GM12878 (cell line): ENCODE measurements around the gene YWHAQ. TPM values are rescaled to one million over a fixed set of nuclear protein-coding genes. Genes with fewer than 3 reads are reported as not detected.

Source experiments
- CHD1 ChIP-seq: IDR thresholded peaks from 2 replicates; pipeline ENCODE4 v1.6.1; 2012; ENCODE audit warnings: low read depth, low read length, improper control_type of control experiment
- CREB1 ChIP-seq: IDR thresholded peaks from 2 replicates; pipeline ENCODE4 v1.6.1; 2012; ENCODE audit warnings: low read depth, mild to moderate bottlenecking, inconsistent platforms
- EZH2 ChIP-seq: IDR thresholded peaks from 2 replicates; pipeline ENCODE4 v1.6.1; 2012; ENCODE audit warnings: low read depth, mild to moderate bottlenecking, control low read depth, inconsistent platforms, low read length, borderline replicate concordance; ENCODE audit not compliant: control insufficient read depth
- GATAD2B ChIP-seq: fragments of 450-650 bp; conservative IDR thresholded peaks from 2 replicates; pipeline ENCODE4 v1.6.1; 2017; ENCODE audit warnings: low read depth, mild to moderate bottlenecking, moderate library complexity
- IKZF1 ChIP-seq: fragments of 450-650 bp; conservative IDR thresholded peaks from 2 replicates; pipeline ENCODE4 v1.6.1; 2017; ENCODE audit warnings: antibody characterized with exemption, mild to moderate bottlenecking
- IRF4 ChIP-seq: IDR thresholded peaks from 2 replicates; pipeline ENCODE4 v1.6.1; 2011; ENCODE audit warnings: low read depth, low read length
- JUNB ChIP-seq: IDR thresholded peaks from 2 replicates; pipeline ENCODE4 v1.6.1; 2016; ENCODE audit warnings: antibody characterized with exemption, mild to moderate bottlenecking
- JUND ChIP-seq: IDR thresholded peaks from 2 replicates; pipeline ENCODE4 v1.6.1; 2012; ENCODE audit warnings: low read depth, mild to moderate bottlenecking, low read length, improper control_type of control experiment, moderate library complexity
- KAT2A ChIP-seq: conservative IDR thresholded peaks from 2 replicates; pipeline ENCODE4 v1.6.1; 2011; ENCODE audit warnings: low read depth, low read length; ENCODE audit not compliant: control insufficient read depth
- PBX3 ChIP-seq: IDR thresholded peaks from 2 replicates; pipeline ENCODE4 v1.6.1; 2011; ENCODE audit warnings: mild to moderate bottlenecking, low read depth, low read length, moderate library complexity; ENCODE audit not compliant: insufficient replicate concordance
- PML ChIP-seq: IDR thresholded peaks from 2 replicates; pipeline ENCODE4 v1.6.1; 2012; ENCODE audit warnings: low read length, inconsistent platforms
- TCF3 ChIP-seq: IDR thresholded peaks from 2 replicates; pipeline ENCODE4 v1.6.1; 2012; ENCODE audit warnings: low read depth, mild to moderate bottlenecking, low read length, borderline replicate concordance; ENCODE audit not compliant: insufficient read depth
- polyA plus RNA-seq, 11 experiments: library from polyadenylated mRNA; depleted of rRNA in 4 of 11; unstranded in 6 of 11; stranded (reverse) in 5 of 11; fragments of >200 nt; fragmentation: Nextera tagmentation in 4 of 11; fragmentation: Illumina TruSeq in 1 of 11; extraction: Ambion mirVana in 4 of 11; extraction: Trizol in 1 of 11; gene quantifications; 1 replicate in 1 of 11; 2 replicates in 10 of 11; pipeline versions ENCODE4 v1.2.1 to v1.2.3, GENCODE V29; 2011 to 2016; ENCODE audit warnings: inconsistent platforms in 2 of 11, missing spikeins in 2 of 11, low read depth in 1 of 11
- total RNA-seq, 4 experiments: library from RNA; depleted of rRNA in 3 of 4; stranded (reverse); fragments of >200 nt in 3 of 4; fragmentation: Illumina TruSeq in 1 of 4; extraction: Trizol in 1 of 4; gene quantifications; 2 replicates each; pipeline versions ENCODE4 v1.2.1 to v1.2.3, GENCODE V29; 2013 to 2021
- TF ChIP-seq, protein P1 (sequence below): IDR thresholded peaks from 2 replicates; pipeline ENCODE4 v1.6.1; 2012; ENCODE audit warnings: low read length, inconsistent platforms
- TF ChIP-seq, protein P2 (sequence below): fragments of 450-650 bp; IDR thresholded peaks from 2 replicates; pipeline ENCODE4 v1.6.1; 2017; ENCODE audit warnings: borderline replicate concordance
- TF ChIP-seq, protein P3 (sequence below): fragments of 450-650 bp; IDR thresholded peaks from 2 replicates; pipeline ENCODE4 v1.6.1; 2016; ENCODE audit warnings: mild to moderate bottlenecking
- TF ChIP-seq, protein P4 (sequence below): fragments of 450-650 bp; IDR thresholded peaks from 2 replicates; pipeline ENCODE4 v1.6.1; 2017; ENCODE audit warnings: antibody characterized with exemption, mild to moderate bottlenecking, moderate library complexity
- TF ChIP-seq, protein P5 (sequence below): IDR thresholded peaks from 2 replicates; pipeline ENCODE4 v1.6.1; 2012; ENCODE audit warnings: mild to moderate bottlenecking, low read depth, low read length

The YWHAQ gene
- total and polyA plus RNA-seq, 10 of the 15 experiments (the other 5 are each of a cell fraction or from before 2014, with no cell fraction given): 63.0 to 515 (median 219) TPM

- TF ChIP-seq, protein P1, sequence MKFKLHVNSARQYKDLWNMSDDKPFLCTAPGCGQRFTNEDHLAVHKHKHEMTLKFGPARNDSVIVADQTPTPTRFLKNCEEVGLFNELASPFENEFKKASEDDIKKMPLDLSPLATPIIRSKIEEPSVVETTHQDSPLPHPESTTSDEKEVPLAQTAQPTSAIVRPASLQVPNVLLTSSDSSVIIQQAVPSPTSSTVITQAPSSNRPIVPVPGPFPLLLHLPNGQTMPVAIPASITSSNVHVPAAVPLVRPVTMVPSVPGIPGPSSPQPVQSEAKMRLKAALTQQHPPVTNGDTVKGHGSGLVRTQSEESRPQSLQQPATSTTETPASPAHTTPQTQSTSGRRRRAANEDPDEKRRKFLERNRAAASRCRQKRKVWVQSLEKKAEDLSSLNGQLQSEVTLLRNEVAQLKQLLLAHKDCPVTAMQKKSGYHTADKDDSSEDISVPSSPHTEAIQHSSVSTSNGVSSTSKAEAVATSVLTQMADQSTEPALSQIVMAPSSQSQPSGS: no peak
- TF ChIP-seq CREB1 (peak; percentile 39; the same call in 1 of the 2 replicates), KAT2A (no peak), PML (0 out of 2 replicates have a peak, but pooled peaks have one; percentile 64), GATAD2B (no peak), PBX3 (no peak), EZH2 (no peak), CHD1 (no peak), TCF3 (peak; percentile 34; the same call in 1 of the 2 replicates), IKZF1 (no peak), IRF4 (0 out of 2 replicates have a peak, but pooled peaks have one; percentile 32), JUND (no peak), JUNB (peak; percentile 61)
- TF ChIP-seq, protein P2, sequence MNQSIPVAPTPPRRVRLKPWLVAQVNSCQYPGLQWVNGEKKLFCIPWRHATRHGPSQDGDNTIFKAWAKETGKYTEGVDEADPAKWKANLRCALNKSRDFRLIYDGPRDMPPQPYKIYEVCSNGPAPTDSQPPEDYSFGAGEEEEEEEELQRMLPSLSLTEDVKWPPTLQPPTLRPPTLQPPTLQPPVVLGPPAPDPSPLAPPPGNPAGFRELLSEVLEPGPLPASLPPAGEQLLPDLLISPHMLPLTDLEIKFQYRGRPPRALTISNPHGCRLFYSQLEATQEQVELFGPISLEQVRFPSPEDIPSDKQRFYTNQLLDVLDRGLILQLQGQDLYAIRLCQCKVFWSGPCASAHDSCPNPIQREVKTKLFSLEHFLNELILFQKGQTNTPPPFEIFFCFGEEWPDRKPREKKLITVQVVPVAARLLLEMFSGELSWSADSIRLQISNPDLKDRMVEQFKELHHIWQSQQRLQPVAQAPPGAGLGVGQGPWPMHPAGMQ: no peak
- TF ChIP-seq, protein P3, sequence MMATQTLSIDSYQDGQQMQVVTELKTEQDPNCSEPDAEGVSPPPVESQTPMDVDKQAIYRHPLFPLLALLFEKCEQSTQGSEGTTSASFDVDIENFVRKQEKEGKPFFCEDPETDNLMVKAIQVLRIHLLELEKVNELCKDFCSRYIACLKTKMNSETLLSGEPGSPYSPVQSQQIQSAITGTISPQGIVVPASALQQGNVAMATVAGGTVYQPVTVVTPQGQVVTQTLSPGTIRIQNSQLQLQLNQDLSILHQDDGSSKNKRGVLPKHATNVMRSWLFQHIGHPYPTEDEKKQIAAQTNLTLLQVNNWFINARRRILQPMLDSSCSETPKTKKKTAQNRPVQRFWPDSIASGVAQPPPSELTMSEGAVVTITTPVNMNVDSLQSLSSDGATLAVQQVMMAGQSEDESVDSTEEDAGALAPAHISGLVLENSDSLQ: no peak
- TF ChIP-seq, protein P4, sequence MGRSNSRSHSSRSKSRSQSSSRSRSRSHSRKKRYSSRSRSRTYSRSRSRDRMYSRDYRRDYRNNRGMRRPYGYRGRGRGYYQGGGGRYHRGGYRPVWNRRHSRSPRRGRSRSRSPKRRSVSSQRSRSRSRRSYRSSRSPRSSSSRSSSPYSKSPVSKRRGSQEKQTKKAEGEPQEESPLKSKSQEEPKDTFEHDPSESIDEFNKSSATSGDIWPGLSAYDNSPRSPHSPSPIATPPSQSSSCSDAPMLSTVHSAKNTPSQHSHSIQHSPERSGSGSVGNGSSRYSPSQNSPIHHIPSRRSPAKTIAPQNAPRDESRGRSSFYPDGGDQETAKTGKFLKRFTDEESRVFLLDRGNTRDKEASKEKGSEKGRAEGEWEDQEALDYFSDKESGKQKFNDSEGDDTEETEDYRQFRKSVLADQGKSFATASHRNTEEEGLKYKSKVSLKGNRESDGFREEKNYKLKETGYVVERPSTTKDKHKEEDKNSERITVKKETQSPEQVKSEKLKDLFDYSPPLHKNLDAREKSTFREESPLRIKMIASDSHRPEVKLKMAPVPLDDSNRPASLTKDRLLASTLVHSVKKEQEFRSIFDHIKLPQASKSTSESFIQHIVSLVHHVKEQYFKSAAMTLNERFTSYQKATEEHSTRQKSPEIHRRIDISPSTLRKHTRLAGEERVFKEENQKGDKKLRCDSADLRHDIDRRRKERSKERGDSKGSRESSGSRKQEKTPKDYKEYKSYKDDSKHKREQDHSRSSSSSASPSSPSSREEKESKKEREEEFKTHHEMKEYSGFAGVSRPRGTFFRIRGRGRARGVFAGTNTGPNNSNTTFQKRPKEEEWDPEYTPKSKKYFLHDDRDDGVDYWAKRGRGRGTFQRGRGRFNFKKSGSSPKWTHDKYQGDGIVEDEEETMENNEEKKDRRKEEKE: no peak
- TF ChIP-seq, protein P5, sequence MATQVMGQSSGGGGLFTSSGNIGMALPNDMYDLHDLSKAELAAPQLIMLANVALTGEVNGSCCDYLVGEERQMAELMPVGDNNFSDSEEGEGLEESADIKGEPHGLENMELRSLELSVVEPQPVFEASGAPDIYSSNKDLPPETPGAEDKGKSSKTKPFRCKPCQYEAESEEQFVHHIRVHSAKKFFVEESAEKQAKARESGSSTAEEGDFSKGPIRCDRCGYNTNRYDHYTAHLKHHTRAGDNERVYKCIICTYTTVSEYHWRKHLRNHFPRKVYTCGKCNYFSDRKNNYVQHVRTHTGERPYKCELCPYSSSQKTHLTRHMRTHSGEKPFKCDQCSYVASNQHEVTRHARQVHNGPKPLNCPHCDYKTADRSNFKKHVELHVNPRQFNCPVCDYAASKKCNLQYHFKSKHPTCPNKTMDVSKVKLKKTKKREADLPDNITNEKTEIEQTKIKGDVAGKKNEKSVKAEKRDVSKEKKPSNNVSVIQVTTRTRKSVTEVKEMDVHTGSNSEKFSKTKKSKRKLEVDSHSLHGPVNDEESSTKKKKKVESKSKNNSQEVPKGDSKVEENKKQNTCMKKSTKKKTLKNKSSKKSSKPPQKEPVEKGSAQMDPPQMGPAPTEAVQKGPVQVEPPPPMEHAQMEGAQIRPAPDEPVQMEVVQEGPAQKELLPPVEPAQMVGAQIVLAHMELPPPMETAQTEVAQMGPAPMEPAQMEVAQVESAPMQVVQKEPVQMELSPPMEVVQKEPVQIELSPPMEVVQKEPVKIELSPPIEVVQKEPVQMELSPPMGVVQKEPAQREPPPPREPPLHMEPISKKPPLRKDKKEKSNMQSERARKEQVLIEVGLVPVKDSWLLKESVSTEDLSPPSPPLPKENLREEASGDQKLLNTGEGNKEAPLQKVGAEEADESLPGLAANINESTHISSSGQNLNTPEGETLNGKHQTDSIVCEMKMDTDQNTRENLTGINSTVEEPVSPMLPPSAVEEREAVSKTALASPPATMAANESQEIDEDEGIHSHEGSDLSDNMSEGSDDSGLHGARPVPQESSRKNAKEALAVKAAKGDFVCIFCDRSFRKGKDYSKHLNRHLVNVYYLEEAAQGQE: no peak
These were observed 24.9 kb upstream of the YWHAQ start (continued) for GRCh38 chr2:9655441-9656269.
